HG03039 (cell line): ENCODE measurements around the gene RAB7A.

Experiments used
- ATAC-seq: cut with Tn5 transposase; IDR thresholded peaks from one replicate; pipeline ENCODE4 v1.9.1; 2021; ENCODE audit warnings: mild to moderate bottlenecking, moderate library complexity; ENCODE audit not compliant: unreplicated experiment

RAB7A gene

DNA sequence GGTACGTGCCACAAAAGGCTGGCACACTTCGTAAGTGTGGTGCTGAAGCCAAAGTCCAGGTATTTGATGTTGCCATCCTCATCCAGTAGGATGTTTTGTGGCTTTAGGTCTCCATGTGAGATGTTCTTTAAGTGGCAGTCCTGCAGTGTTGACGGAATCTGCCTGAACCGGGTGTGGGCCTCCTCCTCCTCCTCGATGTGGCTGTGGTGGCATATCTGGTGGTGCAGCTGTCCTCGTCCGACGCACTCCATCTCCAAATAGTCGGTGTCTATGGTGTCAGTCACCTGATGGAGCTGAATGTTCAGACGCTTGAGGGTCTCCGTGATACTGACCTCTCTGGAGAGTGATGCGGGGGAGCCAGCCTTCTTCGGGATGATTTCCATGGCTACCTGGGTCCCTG, 123.0 kb downstream of the RAB7A start:
- ATAC-seq, result no peak

DNA sequence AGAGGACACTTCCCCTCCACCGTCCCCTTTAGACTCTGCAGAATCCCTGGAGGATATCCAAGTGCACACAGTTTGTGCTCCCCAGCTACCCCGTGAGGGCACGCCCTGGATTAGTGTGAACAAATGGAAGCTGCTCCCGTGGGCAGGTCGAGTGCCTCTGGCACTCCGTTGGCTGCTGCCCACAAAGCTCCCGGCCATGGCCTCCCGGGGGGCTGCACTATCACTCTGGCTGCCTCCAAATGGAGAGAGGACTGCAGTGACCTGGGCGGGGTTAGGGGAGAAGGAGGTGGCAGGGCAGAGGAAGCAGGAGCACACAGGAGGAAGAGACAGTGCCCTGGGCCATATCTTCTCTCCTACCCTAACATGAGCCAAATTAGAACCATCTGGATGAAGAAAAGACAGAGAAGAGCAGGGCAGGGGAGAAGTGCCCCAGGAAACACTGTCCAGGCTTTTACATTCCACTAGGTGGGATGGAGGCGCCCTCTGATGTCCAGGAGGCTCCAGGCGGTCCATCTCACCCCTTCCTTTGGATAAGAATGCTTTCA, 124.0 kb downstream of the RAB7A start:
- ATAC-seq, result no peak

DNA sequence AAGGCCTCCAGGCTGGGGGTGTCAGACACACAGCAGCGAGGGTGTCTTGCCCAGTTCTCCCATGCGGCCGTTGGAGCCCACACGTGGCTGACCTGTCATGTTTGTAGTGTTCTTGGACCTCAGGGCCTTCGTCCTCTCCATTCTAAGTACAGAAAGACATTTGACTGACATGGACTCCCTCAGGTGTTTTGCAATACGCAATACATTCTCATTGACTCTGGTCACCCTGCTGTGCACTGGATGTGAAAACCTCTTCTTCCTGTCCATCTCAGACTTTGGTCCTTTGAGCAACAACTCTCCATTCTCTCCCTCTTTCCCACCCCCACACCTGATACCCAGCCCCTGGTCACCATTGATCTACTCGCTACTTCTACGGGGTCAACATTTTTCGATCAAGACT, 124.6 kb downstream of the RAB7A start:
- ATAC-seq, result no peak

DNA sequence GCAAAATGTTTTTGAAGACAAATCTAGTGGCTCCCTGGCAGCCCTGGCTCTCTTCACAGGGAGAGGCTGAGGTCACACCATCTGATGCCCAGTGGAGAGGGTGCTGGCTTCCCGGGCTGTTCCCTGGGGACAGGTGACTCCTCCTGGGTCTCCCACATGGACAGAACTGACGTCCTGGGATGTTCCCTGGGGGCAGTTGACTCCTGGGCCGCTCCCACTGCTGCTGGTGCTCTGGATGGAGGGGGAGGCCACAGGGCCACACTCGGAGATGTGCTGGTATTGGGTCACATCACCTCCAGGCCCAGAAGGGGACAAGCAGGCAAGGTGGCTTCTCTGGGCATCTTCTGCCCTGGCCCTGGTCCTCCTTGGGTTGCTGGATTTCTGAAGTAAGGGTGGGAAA, 125.6 kb downstream of the RAB7A start:
- no peak for ATAC-seq

DNA sequence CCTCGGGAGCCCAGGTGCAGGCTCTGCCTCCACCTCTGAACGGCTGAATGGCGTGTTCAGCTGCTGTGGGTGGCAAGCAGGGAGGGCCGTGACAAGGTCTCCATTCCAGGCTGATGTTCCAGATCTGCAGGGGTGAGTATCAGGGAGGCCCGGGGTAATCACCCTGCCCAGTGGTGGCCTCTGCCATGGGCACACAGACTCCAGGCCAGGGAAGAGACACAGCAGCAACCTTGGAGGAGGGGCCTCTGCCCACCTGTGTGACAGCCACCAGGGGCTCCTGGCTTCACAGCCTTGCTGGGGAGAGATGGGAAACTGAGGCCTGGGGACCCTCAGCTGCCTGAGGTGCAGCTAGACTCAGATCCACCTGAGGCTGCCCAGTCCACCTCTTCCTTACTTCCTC, 127.8 kb downstream of the RAB7A start:
- ATAC-seq, result no peak

DNA sequence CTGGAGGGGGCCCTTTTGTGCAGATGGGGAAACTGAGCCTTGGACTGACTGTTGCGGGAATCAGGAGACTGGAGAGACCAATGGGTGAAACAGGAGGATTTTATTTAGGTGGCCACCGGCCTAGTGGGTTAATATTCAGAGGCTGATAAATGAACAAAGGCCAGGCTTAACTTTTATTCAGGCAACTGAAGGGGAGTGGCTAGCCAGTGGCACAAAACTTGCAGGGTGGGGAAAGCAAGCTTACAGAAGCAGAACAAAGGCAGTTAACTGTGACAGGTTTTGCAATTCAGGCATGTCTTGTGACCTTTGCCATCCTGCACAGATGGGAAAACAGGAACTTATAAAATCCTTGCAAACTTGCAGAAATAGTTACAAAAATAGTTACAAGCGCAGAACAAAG, 128.5 kb downstream of the RAB7A start:
- no peak for ATAC-seq

DNA sequence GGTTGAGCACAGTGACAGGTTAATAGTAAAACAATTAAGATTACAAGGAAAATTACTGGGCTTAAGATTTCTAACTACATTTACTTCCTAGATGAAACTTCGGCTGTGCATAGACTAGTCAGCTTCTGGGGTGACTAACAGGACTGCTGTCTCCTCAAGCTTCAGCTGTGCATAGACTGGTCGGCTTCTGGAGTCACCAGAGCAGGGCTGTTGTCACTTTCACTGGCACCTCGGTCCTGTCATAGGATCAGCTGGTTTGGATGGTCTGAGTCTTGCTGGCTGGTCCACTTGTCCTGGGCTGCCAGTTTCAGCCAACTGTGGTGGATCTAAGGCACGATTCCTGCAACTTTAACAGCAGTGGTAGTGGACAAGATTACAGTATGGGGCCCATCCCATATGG, 129.6 kb downstream of the RAB7A start:
- no peak for ATAC-seq

DNA sequence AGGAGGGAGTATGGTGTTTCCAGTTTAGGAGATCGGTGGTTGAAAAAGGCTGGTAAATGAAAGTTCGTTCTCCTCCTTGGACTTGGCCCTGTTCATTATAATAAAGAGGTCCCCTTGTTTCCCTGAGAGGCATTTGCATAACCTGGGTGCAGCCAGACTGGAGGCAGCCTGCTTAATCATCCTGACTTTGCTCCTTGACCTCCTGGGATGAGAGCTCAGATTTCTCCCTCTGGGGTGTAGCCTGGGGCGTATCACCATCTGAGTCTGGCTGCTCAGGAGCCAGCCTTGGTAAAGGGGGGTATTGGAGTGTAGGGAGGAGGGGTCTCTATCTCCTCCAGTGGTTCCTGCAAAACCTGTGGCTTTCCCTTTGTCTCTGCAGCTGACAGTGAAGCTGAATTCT, 132.2 kb downstream of the RAB7A start:
- no peak for ATAC-seq

DNA sequence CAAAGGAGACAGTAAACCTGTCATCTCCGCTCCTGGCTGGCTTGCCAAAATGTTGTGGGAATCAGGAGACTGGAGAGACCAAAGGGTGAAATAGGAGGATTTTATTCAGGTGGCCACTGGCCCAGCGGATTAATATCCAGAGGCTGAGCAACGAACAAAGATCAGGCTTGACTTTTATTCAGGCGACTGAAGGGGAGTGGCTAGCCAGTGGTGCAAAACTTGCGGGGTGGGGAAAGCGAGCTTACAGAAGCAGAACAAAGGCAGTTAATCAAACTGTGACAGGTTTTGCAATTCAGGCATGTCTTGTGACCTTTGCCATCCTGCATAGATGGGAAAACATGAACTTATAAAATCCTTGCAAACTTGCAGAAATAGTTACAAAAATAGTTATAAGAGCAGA, 133.6 kb downstream of the RAB7A start:
- ATAC-seq, result no peak

DNA sequence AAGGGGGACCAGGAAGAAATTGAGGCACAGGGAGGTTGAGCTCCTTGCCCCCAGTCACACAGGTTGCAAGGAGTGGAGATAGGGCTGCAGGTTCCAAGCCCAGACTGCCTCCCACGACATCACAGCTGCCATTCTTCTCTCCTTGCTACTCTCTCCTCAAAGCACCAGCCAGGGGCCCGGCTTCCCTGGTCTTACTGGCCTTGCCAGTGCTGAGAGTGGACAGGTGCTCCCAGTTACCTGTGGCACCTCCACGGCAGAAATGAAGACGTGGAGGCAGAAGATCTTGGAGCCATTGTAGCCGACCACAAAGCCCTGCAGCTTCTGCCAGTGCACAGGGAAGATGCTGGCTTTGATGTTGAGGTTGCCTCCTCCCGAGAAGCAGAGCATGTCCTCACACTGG, 135.5 kb downstream of the RAB7A start:
- no peak for ATAC-seq

DNA sequence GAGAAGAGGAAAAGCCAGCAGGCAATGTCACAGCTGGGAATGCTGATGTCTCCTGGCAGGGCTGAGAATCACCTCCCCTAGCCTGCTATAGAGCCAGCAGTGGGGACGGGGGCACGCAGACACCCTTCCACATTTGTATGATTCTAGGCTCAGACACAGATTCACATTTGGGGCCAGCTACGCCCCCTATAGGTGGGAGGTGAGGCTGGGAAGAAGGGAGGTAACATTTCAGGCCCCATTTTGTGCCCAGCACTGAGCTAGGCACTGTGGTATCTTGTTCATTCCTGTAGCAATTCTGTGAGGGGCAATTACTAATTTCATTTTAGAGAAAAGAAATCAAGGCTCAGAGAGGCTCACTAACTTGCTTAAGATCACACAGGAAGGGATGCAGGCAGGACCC, 137.6 kb downstream of the RAB7A start:
- no peak for ATAC-seq
